Osteoblast (primary cell): ENCODE results near the gene KCND3. TPM values are rescaled to one million over a fixed set of nuclear protein-coding genes. Genes with fewer than 3 reads are reported as not detected.

Experiments used
- DNase-seq: peaks from one replicate; pipeline ENCODE4 v3.0.0; 2011; ENCODE audit warnings: low spot score, mixed read lengths; ENCODE audit not compliant: insufficient read length; ENCODE audit errors: missing footprints
- H2AFZ ChIP-seq: 2 replicates; pipeline ENCODE4 v1.6.0; 2011; ENCODE audit warnings: mild to moderate bottlenecking, low read length
- H3K27ac ChIP-seq: 2 replicates; pipeline ENCODE4 v1.5.1; 2011; ENCODE audit warnings: mild to moderate bottlenecking, low read depth, low read length, moderate library complexity
- H3K27me3 ChIP-seq: 2 replicates; pipeline ENCODE4 v1.6.0; 2012; ENCODE audit warnings: mild to moderate bottlenecking, control low read depth, inconsistent platforms, low read length, moderate library complexity; ENCODE audit not compliant: insufficient read depth
- H3K36me3 ChIP-seq: 2 replicates; pipeline ENCODE4 v1.5.1; 2011; ENCODE audit warnings: mild to moderate bottlenecking, low read length, control low read depth, moderate library complexity; ENCODE audit not compliant: insufficient read depth
- H3K4me1 ChIP-seq: 2 replicates; pipeline ENCODE4 v1.5.1; 2011; ENCODE audit warnings: mild to moderate bottlenecking, low read length, control low read depth, moderate library complexity; ENCODE audit not compliant: insufficient read depth
- H3K4me2 ChIP-seq: 2 replicates; pipeline ENCODE4 v1.6.0; 2011; ENCODE audit warnings: mild to moderate bottlenecking, low read length; ENCODE audit not compliant: insufficient read depth
- H3K4me3 ChIP-seq: fragments of 200-600 bp; sonication (generic); 3 replicates; pipeline ENCODE4 v1.5.1; 2012; ENCODE audit warnings: mild to moderate bottlenecking, low read length, inconsistent platforms; ENCODE audit not compliant: insufficient read depth
- H3K79me2 ChIP-seq: 2 replicates; pipeline ENCODE4 v1.6.0; 2012; ENCODE audit warnings: mild to moderate bottlenecking, low read length, control low read depth, inconsistent platforms; ENCODE audit not compliant: insufficient read depth
- H3K9me3 ChIP-seq: 2 replicates; pipeline ENCODE4 v1.5.1; 2011; ENCODE audit warnings: low read depth, low read length, control low read depth
- H4K20me1 ChIP-seq: 2 replicates; pipeline ENCODE4 v1.6.0; 2012; ENCODE audit warnings: mild to moderate bottlenecking, low read length, control low read depth; ENCODE audit not compliant: insufficient read depth
- CTCF ChIP-seq: IDR thresholded peaks from 2 replicates; pipeline ENCODE4 v1.5.1; 2011; ENCODE audit warnings: mild to moderate bottlenecking, low read depth, low read length, moderate library complexity; ENCODE audit errors: extremely low read depth
- total RNA-seq: library from RNA; depleted of rRNA; stranded (reverse); fragments of >200 nt; gene quantifications from 2 replicates; pipeline ENCODE4 v1.2.3, GENCODE V29; 2012

The KCND3 gene
- total RNA-seq, 1 donor, result 3.6 TPM

- Histone ChIP-seq H3K79me2 (no peaks in the 10 kb centered on the region), H3K9me3 (no peaks in the 10 kb centered on the region), H3K4me1 (no peaks in the 10 kb centered on the region), H4K20me1 (no peaks in the 10 kb centered on the region), H3K4me3 (no peak overlapping the region), H2AFZ (no peak overlapping the region), H3K27me3 (peaks cover 5% of the 10 kb centered on the region), H3K36me3 (no peaks in the 10 kb centered on the region), H3K4me2 (no peak overlapping the region), H3K27ac (no peak overlapping the region)
- TF ChIP-seq CTCF, result no peak
- no peak for DNase-seq
These were observed 140.5 kb downstream of the KCND3 start for GRCh38 chr1:111848852-111849545.

GRCh38 chr1:111847466-111847865 lies 142.0 kb downstream of the KCND3 start:
- Histone ChIP-seq H3K27me3 (no peaks in the 10 kb centered on the region), H4K20me1 (no peaks in the 10 kb centered on the region), H3K27ac (no peak overlapping the region), H3K4me2 (no peak overlapping the region), H3K79me2 (no peaks in the 10 kb centered on the region), H3K36me3 (no peaks in the 10 kb centered on the region), H3K4me1 (no peaks in the 10 kb centered on the region), H2AFZ (no peak overlapping the region), H3K9me3 (no peaks in the 10 kb centered on the region), H3K4me3 (no peak overlapping the region)
- DNase-seq, result no peak
- no peak for TF ChIP-seq CTCF

GRCh38 chr1:111846842-111847241 lies 142.6 kb downstream of the KCND3 start:
- no peak for DNase-seq
- Histone ChIP-seq H2AFZ (no peak overlapping the region), H3K9me3 (no peaks in the 10 kb centered on the region), H3K4me1 (no peaks in the 10 kb centered on the region), H3K27ac (no peak overlapping the region), H3K79me2 (no peaks in the 10 kb centered on the region), H3K27me3 (no peaks in the 10 kb centered on the region), H3K4me3 (no peak overlapping the region), H4K20me1 (no peaks in the 10 kb centered on the region), H3K4me2 (no peak overlapping the region), H3K36me3 (no peaks in the 10 kb centered on the region)
- no peak for TF ChIP-seq CTCF

- Histone ChIP-seq H3K36me3 (no peaks in the 10 kb centered on the region), H4K20me1 (no peaks in the 10 kb centered on the region), H3K27ac (no peak overlapping the region), H3K4me2 (no peak overlapping the region), H2AFZ (no peak overlapping the region), H3K4me1 (no peaks in the 10 kb centered on the region), H3K9me3 (no peaks in the 10 kb centered on the region), H3K79me2 (no peaks in the 10 kb centered on the region), H3K4me3 (no peak overlapping the region), H3K27me3 (no peaks in the 10 kb centered on the region)
- no peak for DNase-seq
- TF ChIP-seq CTCF, result no peak
These were observed 146.3 kb downstream of the KCND3 start for GRCh38 chr1:111843177-111843576.
